Colonic mucosa (tissue), 4 donors: Measurements from ENCODE around the gene PRKN. TPM values are rescaled to one million over a fixed set of nuclear protein-coding genes. Genes with fewer than 3 reads are reported as not detected.

ENCODE experiments used
- DNase-seq: peaks from one replicate; pipeline ENCODE4 v3.0.0-alpha.2; 2020
- H3K27ac ChIP-seq: fragments of 200-600 bp; one replicate; pipeline ENCODE4 v1.8.0; 2021
- H3K27me3 ChIP-seq: fragments of 200-600 bp; one replicate; pipeline ENCODE4 v1.8.0; 2021
- H3K36me3 ChIP-seq: fragments of 200-600 bp; one replicate; pipeline ENCODE4 v1.8.0; 2021
- H3K4me1 ChIP-seq: fragments of 200-600 bp; one replicate; pipeline ENCODE4 v1.8.0; 2021; ENCODE audit warnings: mild to moderate bottlenecking
- H3K4me3 ChIP-seq: fragments of 200-600 bp; one replicate; pipeline ENCODE4 v1.8.0; 2021
- H3K9ac ChIP-seq, 2 donors: one replicate each; pipeline ENCODE4 v1.7.0; 2013; ENCODE audit warnings: control low read depth in 2 of 2, low read depth in 2 of 2, low read length in 2 of 2
- H3K9me3 ChIP-seq: fragments of 200-600 bp; one replicate; pipeline ENCODE4 v1.8.0; 2021
- intact Hi-C: fragments of 100-400 bp; cut with DNase I; formaldehyde crosslinking; loops from one replicate; pipeline ENCODE4 v1.14.1; 2022
- total RNA-seq, 2 donors: library from RNA; stranded (reverse); fragmentation: NEBNext Ultra II Directional in 1 of 2; extraction: Animal tissue kit (Norgen Biotek cat#: 25700) in 1 of 2; gene quantifications; one replicate each; pipeline ENCODE4 v1.2.1, GENCODE V29; 2021
- TF ChIP-seq, protein P1 (sequence below): fragments of 200-600 bp; IDR thresholded peaks from one replicate; pipeline ENCODE4 v1.8.0; 2022; ENCODE audit warnings: antibody characterized with exemption, mild to moderate bottlenecking
- donor health status: healthy.
- donor health status: DM: no; HTN: no; CAD: no.
- donor health status: DM: no; HTN: no; CAD: no.

PRKN gene
- total RNA-seq, 2 donors from 2014 or later, result 3.7 to 8.1 TPM

DNA sequence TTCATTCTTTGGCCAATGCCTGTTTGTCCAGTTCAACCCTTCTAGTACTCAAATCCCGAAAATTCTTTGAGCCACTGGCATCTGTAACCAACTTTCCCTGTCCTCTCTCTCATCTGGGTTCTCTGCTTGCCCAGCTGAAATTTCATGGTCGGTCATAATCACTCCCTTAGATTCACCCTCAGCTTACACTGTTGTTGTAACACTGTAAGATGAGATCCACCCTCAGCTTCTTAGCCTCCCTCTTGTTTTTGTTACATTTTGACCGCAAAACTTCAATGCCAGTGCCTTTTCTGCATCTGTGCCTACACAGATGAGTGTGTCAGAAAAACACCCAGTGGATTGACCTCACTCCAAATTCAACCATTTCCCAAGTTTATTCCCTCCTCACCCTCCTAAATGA lies 1162.6 kb downstream of the PRKN start:
- TF ChIP-seq, protein P1, sequence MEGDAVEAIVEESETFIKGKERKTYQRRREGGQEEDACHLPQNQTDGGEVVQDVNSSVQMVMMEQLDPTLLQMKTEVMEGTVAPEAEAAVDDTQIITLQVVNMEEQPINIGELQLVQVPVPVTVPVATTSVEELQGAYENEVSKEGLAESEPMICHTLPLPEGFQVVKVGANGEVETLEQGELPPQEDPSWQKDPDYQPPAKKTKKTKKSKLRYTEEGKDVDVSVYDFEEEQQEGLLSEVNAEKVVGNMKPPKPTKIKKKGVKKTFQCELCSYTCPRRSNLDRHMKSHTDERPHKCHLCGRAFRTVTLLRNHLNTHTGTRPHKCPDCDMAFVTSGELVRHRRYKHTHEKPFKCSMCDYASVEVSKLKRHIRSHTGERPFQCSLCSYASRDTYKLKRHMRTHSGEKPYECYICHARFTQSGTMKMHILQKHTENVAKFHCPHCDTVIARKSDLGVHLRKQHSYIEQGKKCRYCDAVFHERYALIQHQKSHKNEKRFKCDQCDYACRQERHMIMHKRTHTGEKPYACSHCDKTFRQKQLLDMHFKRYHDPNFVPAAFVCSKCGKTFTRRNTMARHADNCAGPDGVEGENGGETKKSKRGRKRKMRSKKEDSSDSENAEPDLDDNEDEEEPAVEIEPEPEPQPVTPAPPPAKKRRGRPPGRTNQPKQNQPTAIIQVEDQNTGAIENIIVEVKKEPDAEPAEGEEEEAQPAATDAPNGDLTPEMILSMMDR, result no peak
- Histone ChIP-seq H3K9ac (no peak overlapping the region), H3K4me1 (no peaks in the 10 kb centered on the region), H3K27me3 (no peaks in the 10 kb centered on the region), H3K27ac (no peak overlapping the region), H3K4me3 (no peak overlapping the region), H3K9me3 (no peaks in the 10 kb centered on the region), H3K36me3 (no peaks in the 10 kb centered on the region)
- no peak for DNase-seq
- intact Hi-C loops, result no loop called here

DNA sequence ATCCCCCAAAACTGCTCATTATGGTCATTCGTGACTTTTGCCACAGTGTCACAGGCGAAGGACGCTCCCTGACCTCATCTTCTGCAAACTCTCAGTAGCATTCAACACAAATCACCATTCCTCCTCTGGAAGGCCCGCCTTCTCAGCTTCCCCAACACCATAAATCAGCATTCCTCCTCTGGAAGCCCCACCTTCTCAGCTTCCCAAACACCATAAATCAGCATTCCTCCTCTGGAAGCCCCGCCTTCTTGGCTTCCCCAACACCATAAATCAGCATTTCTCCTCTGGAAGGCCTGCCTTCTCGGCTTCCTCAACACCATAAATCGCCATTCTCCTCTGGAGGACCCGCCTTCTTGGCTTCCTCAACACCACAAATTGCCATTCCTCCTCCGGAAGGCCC lies 1165.7 kb downstream of the PRKN start:
- no peaks in the 10 kb centered on the region for H3K36me3 ChIP-seq
- no peak overlapping the region for H3K4me3 ChIP-seq
- no peaks in the 10 kb centered on the region for H3K4me1 ChIP-seq
- no peak for DNase-seq
- no peaks in the 10 kb centered on the region for H3K9me3 ChIP-seq
- TF ChIP-seq, protein P1, result no peak
- intact Hi-C loops, result no loop called here
- no peak overlapping the region for H3K9ac ChIP-seq
- H3K27ac ChIP-seq, result no peak overlapping the region
- H3K27me3 ChIP-seq, result no peaks in the 10 kb centered on the region

DNA sequence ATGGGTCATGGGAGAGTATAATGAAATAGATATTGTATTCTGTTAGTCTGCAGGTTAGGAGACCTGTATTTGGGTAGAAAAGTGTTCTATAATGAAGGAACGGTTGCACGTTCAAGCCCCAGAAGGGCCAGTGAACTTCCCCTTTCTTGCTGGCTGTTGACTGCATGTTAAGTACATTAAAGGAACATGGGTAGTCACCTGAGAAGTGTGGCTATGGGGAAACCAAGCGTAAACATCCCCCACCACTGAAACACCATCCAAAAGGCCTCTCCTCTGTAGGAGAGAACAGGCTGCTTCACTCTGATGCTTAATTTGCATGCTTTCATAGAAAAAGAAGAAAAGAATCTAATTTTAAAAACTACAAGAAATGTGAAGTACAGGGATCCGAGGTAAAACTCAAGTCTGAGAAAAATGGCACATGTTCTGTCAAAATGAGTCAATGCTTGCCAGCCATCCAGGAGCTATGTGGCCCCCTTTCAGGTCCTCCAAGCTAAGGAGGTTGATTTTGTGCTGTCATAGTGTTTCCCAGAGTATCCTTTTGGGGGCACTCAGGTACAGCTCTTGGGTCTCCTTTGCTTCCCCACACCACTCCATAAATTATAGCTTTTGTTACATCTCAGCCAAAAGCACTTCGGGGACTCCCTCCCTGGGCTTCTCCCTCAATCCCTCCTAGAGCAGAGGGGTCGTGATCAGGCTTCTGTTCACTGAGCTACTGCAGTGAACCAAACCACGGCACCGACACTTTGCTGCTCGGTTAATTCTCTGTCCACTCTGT lies 1170.0 kb downstream of the PRKN start:
- H3K4me3 ChIP-seq, result no peak overlapping the region
- no peak for DNase-seq
- no peaks in the 10 kb centered on the region for H3K4me1 ChIP-seq
- TF ChIP-seq, protein P1, result no peak
- H3K27me3 ChIP-seq, result no peaks in the 10 kb centered on the region
- no peak overlapping the region for H3K9ac ChIP-seq
- no peaks in the 10 kb centered on the region for H3K36me3 ChIP-seq
- no peaks in the 10 kb centered on the region for H3K9me3 ChIP-seq
- no peak overlapping the region for H3K27ac ChIP-seq
- intact Hi-C loops, result no loop called here

DNA sequence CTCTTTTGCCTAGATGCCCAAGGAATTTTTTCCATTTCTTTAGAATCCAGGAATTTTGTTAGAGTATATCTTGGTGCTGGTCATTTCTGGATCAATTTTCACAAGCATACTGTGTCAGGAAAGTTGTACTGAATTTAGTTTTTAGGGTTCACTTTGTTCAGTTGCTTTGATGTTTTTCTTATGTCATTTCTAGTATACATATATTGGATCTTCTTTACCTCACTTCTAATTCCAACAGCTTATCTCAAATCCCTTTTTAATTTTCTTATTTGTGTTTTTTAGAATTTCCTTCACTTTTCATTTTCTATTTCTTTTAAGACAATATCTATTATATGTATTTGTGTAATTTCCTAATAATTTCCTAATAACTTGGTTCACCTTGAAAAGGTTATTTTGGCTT lies 1172.7 kb downstream of the PRKN start:
- Histone ChIP-seq H3K27ac (no peak overlapping the region), H3K9ac (no peak overlapping the region), H3K9me3 (no peaks in the 10 kb centered on the region), H3K4me3 (no peak overlapping the region), H3K4me1 (no peaks in the 10 kb centered on the region), H3K27me3 (no peaks in the 10 kb centered on the region), H3K36me3 (no peaks in the 10 kb centered on the region)
- TF ChIP-seq, protein P1, result no peak
- intact Hi-C loops, result no loop called here
- DNase-seq, result no peak

DNA sequence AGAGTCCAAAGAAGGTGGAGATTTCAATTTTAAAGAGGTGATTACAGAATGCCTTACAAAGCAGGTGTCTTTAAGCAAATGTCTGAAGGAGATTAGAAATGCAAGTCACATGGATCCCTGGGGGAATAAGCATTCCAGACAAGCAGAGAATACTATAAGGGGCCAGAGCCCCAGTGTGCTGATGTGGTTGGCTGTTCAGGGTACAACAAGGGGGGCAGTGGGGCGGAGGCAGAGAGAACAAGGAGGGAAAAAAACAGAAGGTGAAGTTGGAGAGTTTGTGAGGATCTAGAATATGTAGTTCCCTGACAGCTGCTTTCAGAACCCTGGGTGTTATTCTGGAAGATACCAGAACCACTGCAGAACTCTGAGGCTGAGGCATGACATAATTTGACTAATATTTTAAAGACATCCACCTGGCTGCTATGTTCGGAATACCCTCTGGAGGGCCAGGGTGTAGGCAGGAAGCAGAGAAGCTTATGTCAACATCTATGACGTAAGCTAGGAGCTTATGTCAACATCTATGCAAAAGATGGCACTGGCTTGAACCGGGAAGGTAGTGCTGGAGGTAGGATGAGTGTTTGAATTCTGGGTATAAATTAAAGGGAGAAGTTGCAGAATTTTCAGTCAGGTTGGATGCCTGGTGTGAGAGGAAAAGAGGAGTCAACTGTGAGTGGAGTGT lies 1177.5 kb downstream of the PRKN start:
- Histone ChIP-seq H3K4me1 (no peaks in the 10 kb centered on the region), H3K9ac (no peak overlapping the region), H3K9me3 (no peaks in the 10 kb centered on the region), H3K27ac (no peak overlapping the region), H3K36me3 (no peaks in the 10 kb centered on the region), H3K4me3 (no peak overlapping the region), H3K27me3 (no peaks in the 10 kb centered on the region)
- intact Hi-C loops, result no loop called here
- TF ChIP-seq, protein P1, result no peak
- no peak for DNase-seq
